HPDE6-E6E7 (cell line): ENCODE results near the gene PTPMT1.

Source experiments
- DNase-seq: peaks from one replicate; pipeline ENCODE4 v3.0.0; 2011; ENCODE audit warnings: missing footprints; ENCODE audit errors: extremely low spot score

The PTPMT1 gene

GRCh38 chr11:47607380-47607779 is 42.0 kb downstream of the PTPMT1 start:
- no peak for DNase-seq

GRCh38 chr11:47609675-47610074 is 44.3 kb downstream of the PTPMT1 start:
- no peak for DNase-seq

- DNase-seq, result no peak
Observed at GRCh38 chr11:47611348-47611794, 46.0 kb downstream of the PTPMT1 start.

GRCh38 chr11:47615249-47615648 is 49.9 kb downstream of the PTPMT1 start:
- no peak for DNase-seq

GRCh38 chr11:47616726-47617416 is 51.5 kb downstream of the PTPMT1 start:
- no peak for DNase-seq

GRCh38 chr11:47617417-47617809 is 52.0 kb downstream of the PTPMT1 start:
- no peak for DNase-seq

- DNase-seq, result no peak
Observed at GRCh38 chr11:47620836-47621378, 55.5 kb downstream of the PTPMT1 start.
